Tongue (tissue), 2 donors: ENCODE measurements around the gene BDP1. TPM values are rescaled to one million over a fixed set of nuclear protein-coding genes. Genes with fewer than 3 reads are reported as not detected.

Experiments used
- small RNA-seq: library from RNA; depleted of rRNA; stranded (forward); fragments of <200 nt; gene quantifications from one replicate; pipeline ENCODE3, GENCODE V24; 2014; ENCODE audit warnings: low replicate concordance
- total RNA-seq: library from RNA; depleted of rRNA; stranded (reverse); fragments of >200 nt; gene quantifications from one replicate; pipeline ENCODE4 v1.2.3, GENCODE V29; 2014

Gene BDP1
- total RNA-seq, 1 donor from 2014 or later: 49.5 TPM

Small RNA genes within 50 kb of the gene (small RNA-seq; reads per million reads assigned to genes)
- not detected for gene HMGN1P12

Other genes starting within 250 kb of the BDP1 start
- 47.6 TPM for gene MCCC2, start 131.7 kb downstream of the BDP1 start, total RNA-seq